Stomach smooth muscle (tissue), 2 donors: ENCODE results near the gene TRIM41.
"Not testable (repeated sequence)": the region's sequence is repeated elsewhere in the genome, so short reads cannot be mapped to it uniquely, and the experiment has no call there.

Experiments
- H3K27ac ChIP-seq: one replicate; pipeline ENCODE4 v1.7.0; 2013; ENCODE audit warnings: mild to moderate bottlenecking, low read length, inconsistent platforms
- H3K27me3 ChIP-seq, 2 donors: one replicate each; pipeline ENCODE4 v1.7.0; 2013; ENCODE audit warnings: low read length in 2 of 2; ENCODE audit not compliant: insufficient read depth in 2 of 2, control insufficient read depth in 1 of 2
- H3K36me3 ChIP-seq, 2 donors: one replicate each; pipeline ENCODE4 v1.7.0; 2013; ENCODE audit warnings: low read length in 2 of 2; ENCODE audit not compliant: control insufficient read depth in 2 of 2, insufficient read depth in 2 of 2
- H3K4me1 ChIP-seq: one replicate; pipeline ENCODE4 v1.7.0; 2013; ENCODE audit warnings: low read length; ENCODE audit not compliant: control insufficient read depth, insufficient read depth
- H3K4me3 ChIP-seq, 2 donors: one replicate each; pipeline ENCODE4 v1.7.0; 2013; ENCODE audit warnings: low read length in 2 of 2
- H3K9ac ChIP-seq, 2 donors: one replicate each; pipeline ENCODE4 v1.7.0; 2013; ENCODE audit warnings: low read length in 2 of 2, mild to moderate bottlenecking in 1 of 2
- H3K9me3 ChIP-seq, 2 donors: one replicate each; pipeline ENCODE4 v1.7.0; 2013; ENCODE audit warnings: low read length in 2 of 2; ENCODE audit not compliant: control insufficient read depth in 2 of 2
- donor health status: healthy.
- donor health status: Pancreatic carcinoma.

TRIM41 gene

DNA sequence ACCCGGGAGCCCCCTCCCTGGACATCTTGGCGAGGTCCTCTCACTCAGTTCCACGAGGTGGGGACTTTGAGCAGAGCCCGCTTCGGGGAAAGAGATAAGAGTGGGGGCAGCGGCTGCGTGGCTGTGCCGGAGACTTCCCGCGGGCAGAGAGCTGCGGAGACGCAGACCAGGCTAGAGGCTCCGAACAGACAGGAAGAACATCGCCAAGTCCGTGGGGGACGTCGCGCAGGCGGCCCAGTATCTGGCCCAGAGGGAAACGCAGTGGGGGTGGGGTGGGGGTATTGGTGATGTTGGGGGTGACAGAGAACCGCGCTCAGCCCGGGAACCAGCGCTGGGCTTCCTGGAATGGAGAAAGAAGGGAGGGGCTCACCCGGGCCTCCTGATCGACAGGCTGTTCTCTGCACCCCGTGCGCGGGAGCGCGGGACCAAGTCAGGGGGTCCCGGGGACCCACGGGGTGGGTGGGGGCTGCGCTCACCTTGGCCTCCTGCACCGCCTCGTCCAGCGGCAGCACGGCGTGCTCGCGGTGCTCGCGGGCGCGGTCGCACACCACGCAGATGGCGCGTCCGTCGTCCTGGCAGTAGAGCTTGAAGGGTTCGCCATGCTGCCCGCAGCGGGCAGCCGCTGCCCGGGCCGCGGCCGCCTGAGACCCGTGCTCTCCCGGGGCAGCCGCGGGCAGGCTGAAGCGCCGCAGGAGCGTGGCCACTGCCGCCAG, 18.8 kb upstream of the TRIM41 start:
- no peaks in the 10 kb centered on the region for H3K36me3 ChIP-seq
- H3K27me3 ChIP-seq, result peaks cover 0 to 8% of the 10 kb centered on the region in 2 donors
- peak overlapping the region in 1 of 2 donors; percentile 33 for H3K9ac ChIP-seq
- H3K27ac ChIP-seq, result no peak overlapping the region
- peak overlapping the region; percentile 51 to 77 for H3K4me3 ChIP-seq
- H3K4me1 ChIP-seq, result peaks cover 37% of the 10 kb centered on the region
- H3K9me3 ChIP-seq, result no peaks in the 10 kb centered on the region

DNA sequence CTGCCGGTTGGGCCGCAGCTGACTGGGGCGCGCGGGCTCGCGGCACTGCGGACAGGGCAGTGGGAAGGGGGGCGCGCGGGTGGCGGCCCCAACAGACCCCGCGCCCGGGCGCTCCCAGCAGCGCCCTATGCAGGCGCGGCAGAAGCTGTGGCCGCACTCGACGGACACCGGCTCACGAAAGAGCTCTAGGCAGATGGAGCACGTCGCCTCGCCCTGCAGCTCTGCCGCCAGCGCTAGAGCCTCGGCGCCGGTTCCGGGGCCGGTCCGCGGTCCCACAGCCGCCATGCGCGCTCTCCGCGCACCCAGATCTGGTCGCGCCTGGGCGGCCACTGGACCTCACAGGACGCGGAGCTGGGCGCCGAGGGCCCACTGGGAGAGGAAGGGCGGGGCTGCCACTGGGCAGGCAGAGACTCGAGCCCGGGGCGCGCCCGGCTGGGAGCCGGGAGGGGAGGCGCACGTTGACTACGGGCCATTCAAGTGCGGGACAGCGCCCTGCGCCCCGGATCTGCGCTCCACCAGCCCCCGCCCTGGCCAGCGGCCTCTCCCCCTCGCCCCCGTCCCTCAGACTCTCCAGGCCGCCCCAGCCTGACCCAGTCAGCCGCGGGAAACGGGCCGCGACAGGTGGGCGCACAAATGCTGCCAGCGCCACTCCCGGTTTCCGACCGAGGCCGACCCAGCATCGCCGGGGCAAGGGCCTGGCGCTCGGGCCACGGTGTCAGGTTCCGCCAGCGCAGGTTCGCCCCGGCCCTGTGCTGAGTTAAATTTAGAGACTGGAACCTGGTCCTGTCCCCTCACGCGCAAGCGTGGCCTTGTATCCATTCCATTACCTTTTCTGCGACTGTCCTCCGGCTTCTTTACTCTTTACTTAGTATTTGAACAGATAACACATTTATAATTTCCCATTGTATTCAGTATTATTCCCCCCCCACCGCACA, 18.0 kb upstream of the TRIM41 start, which contains the start of gene TRIM7:
Gene TRIM7 (minus strand): TSS at position 371 of the 935 bp plus-strand sequence. CDS start 86 bp downstream, at position 285.
- no peak within 1 kb of the TSS for H3K27ac ChIP-seq
- H3K4me3 ChIP-seq, result peak within 1 kb of the TSS; percentile 51 to 77
- peaks cover 37% of the 10 kb centered on the region for H3K4me1 ChIP-seq
- peaks cover 0 to 8% of the 10 kb centered on the region in 2 donors for H3K27me3 ChIP-seq
- H3K9me3 ChIP-seq, result no peaks in the 10 kb centered on the region
- no peaks in the 10 kb centered on the region for H3K36me3 ChIP-seq
- H3K9ac ChIP-seq, result peak within 1 kb of the TSS; percentile 33 to 51

DNA sequence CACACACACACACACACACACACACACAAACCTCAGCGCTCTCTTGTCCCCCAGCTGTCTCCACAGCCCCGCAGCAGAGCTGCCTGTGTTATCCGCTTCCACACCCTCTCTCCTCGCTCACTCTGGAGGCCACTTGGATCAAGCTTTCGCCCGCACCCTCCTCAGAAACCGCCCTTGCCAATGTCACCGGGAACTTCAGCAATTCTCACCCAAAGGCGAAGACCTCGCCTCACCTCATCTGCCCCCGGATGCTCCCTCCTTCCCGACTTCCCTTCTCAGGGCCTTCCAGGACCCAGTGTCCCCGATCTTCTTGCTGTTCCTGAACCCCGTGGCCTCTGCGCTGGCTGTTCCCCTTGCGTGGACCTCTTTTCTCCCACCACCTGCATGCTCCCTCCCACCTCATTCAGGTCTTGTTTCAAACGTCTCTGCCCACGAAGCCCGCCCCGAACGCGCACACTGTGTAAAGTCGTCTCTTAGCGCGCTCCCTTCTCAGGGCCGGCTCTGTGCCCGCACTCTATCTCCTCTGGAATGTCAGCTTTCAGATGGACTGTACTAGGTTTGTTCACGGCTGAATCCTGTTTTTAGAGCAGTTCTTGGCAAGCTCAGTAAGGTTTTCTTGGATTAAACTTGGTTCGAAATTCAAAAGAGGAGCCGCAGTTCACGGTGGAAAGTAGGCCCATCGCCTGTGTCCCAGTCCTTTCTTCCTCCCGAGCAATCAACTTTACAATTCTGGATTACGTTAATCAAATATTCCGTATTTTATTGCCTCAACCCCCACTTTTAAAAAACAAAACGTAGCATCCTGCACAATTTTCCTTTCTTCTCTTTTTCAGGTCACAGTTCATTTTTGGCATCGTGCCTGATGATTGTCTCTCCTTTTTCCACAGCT, 17.1 kb upstream of the TRIM41 start:
- peak overlapping the region; percentile 55 for H3K27ac ChIP-seq
- H3K9ac ChIP-seq, result peak overlapping the region; percentile 39 to 51
- peak overlapping the region; percentile 51 to 77 for H3K4me3 ChIP-seq
- no peaks in the 10 kb centered on the region for H3K36me3 ChIP-seq
- no peaks in the 10 kb centered on the region for H3K9me3 ChIP-seq
- peaks cover 0 to 8% of the 10 kb centered on the region in 2 donors for H3K27me3 ChIP-seq
- peaks cover 37% of the 10 kb centered on the region for H3K4me1 ChIP-seq

DNA sequence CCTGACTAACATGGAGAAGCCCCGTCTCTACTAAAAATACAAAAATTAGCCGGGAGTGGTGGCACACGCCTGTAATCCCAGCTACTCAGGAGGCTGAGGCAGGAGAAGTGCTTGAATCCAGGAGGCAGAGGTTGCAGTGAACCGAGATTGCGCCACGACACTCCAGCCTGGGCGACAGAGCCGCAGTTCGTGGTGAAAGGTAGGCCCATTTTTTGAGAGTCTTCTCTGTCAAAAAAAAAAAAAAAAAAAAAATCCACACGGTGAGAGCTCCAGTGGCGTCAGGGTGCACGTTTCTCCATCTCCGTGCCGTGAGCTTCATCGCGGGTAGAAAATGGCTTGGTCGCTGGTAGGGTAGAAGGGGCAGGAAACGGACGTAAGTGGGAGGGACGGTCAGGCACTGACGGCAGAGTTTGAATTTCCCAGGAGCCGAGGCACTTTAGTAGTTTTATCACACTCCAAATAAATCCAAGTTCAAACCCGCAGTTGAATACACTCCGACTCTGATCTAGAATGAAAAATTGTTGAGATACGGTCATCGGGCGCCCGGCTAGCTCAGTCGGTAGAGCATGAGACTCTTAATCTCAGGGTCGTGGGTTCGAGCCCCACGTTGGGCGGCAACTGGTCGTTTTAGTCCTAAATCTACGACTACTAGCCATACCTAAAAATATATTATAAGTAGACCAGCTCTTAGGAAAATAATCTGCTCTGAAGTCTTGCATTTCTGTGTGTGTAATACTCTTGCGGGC, 15.7 kb upstream of the TRIM41 start:
- Histone ChIP-seq H3K27ac (peak overlapping the region; percentile 55), H3K4me1 (peaks cover 37% of the 10 kb centered on the region), H3K36me3 (no peaks in the 10 kb centered on the region), H3K9me3 (no peaks in the 10 kb centered on the region), H3K27me3 (peaks cover 0 to 8% of the 10 kb centered on the region in 2 donors), H3K9ac (peak overlapping the region; percentile 10 to 47), H3K4me3 (peak overlapping the region; percentile 51 to 77)

DNA sequence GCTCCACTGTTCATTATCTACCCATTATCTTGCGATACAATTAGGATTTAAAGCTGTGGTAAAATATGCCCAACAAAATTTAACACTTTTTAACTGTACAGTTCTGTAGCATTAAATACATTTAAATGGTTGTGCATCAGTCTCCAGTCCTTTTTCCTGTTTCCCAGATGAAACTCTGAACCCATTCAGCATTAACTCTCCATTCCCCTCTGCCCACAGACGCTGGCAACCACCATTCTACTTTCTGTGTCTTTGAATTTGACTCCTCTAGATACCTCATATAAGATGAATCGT, 15.2 kb upstream of the TRIM41 start:
- peaks cover 0 to 8% of the 10 kb centered on the region in 2 donors for H3K27me3 ChIP-seq
- no peak overlapping the region for H3K27ac ChIP-seq
- H3K4me3 ChIP-seq, result no peak overlapping the region
- no peaks in the 10 kb centered on the region for H3K9me3 ChIP-seq
- H3K9ac ChIP-seq, result no peak overlapping the region
- no peaks in the 10 kb centered on the region for H3K36me3 ChIP-seq
- H3K4me1 ChIP-seq, result peaks cover 37% of the 10 kb centered on the region

DNA sequence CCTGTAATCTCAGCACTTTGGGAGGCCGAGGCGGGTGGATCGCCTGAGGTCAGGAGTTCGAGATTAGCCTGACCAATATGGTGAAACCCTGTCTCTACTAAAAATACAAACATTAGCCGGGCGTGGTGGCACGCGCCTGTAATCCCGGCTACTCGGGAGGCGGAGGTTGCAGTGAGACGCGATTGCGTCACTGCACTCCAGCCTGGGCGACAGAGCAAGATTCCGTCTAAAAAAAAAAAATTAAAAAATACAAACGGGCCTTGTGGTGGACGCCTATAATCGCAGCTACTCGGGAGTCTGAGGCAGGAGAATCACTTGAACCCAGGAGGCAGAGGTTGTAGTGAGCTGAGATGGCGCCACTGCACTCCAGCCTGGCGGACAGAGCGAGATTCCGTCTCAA, 14.1 kb upstream of the TRIM41 start:
- H3K9ac ChIP-seq, H3K27me3 ChIP-seq, H3K36me3 ChIP-seq, H3K9me3 ChIP-seq, H3K4me3 ChIP-seq, H3K27ac ChIP-seq: not testable (repeated sequence)
- H3K4me1 ChIP-seq, result peaks cover 32% of the 10 kb centered on the region

DNA sequence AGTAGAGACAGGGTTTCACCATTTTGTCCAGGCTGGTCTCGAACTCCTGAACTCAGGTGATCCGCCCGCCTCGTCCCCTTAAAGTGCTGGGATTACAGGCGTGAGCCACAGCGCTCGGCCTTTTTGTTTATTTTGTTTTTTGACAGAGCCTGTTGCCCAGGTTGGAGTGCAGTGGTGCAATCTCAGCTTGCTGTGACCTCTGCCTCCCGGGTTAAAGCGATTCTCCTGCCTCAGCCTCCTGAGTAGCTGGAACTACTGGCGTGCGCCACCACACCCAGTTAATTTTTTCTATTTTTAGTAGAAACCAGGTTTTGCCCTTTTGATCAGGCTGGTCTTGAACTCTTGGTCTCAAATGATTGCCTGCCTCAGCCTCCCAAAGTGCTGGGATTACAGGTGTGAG, 12.9 kb upstream of the TRIM41 start:
- H3K36me3 ChIP-seq, H3K9ac ChIP-seq, H3K4me3 ChIP-seq, H3K27ac ChIP-seq, H3K9me3 ChIP-seq, H3K27me3 ChIP-seq: not testable (repeated sequence)
- H3K4me1 ChIP-seq, result peaks cover 24% of the 10 kb centered on the region

DNA sequence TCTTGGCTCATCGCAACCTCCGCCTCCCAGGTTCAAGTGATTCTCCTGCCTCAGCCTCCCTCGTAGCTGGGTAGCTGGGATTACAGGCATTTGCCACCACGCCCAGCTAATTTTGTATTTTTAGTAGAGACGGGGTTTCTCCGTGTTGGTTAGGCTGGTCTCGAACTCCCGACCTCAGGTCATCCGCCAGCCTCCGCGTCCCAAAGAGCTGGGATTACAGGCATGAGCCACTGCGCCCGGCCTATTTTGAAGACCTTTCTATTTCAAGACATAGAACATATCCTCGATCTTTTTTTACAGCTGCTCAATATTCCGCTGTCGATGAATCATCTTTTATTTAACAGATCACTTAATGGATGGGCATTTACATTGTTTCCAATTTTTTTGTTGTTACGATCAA, 12.4 kb upstream of the TRIM41 start:
- not testable (repeated sequence) for H3K36me3 ChIP-seq, H3K4me3 ChIP-seq, H3K9me3 ChIP-seq, H3K27me3 ChIP-seq, H3K27ac ChIP-seq, H3K9ac ChIP-seq
- H3K4me1 ChIP-seq, result peaks cover 18% of the 10 kb centered on the region

DNA sequence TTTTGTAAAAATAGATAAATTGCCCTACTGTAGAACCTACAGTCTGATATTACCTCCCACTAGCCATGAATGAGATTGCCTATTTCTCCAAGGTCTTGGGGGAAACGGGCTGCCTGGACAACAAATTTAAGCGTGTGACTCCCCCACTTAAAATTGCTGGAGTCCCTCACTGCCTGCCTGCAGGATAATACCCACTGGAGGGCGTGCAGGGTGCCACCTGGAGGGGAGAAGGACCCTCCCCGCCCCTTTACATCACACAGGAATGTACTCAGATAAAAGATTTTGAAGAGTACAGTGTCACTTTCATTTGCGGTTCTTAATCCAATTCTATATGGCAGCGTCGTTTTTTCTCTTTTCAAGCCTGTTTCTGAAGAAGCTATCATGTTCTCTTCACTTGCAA, 11.9 kb upstream of the TRIM41 start:
- H3K36me3 ChIP-seq, result no peaks in the 10 kb centered on the region
- H3K27ac ChIP-seq, result no peak overlapping the region
- H3K9ac ChIP-seq, result no peak overlapping the region
- no peak overlapping the region for H3K4me3 ChIP-seq
- peaks cover 14% of the 10 kb centered on the region for H3K4me1 ChIP-seq
- no peaks in the 10 kb centered on the region for H3K9me3 ChIP-seq
- H3K27me3 ChIP-seq, result no peaks in the 10 kb centered on the region

DNA sequence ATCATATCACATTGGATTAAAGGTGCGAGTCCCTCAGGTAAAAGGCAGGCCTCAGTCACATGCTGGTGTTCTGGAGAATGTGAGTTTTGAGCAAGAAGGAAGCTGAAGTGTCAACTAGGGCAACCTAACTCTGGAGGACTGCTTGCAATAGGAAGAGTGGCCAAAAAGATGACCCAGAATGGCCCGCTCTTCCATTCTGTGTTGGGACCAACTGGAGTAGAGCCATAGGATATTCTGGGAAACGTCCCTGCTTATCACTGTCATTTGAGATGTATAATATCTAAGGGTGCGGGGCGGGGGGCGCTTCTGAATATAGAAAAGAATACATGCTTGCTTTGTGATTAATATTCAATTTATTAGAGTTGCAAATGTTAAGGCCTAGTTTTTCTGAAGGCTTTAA, 11.0 kb upstream of the TRIM41 start:
- H3K27ac ChIP-seq, result no peak overlapping the region
- H3K4me3 ChIP-seq, result no peak overlapping the region
- peaks cover 13% of the 10 kb centered on the region for H3K4me1 ChIP-seq
- no peaks in the 10 kb centered on the region for H3K27me3 ChIP-seq
- no peak overlapping the region for H3K9ac ChIP-seq
- no peaks in the 10 kb centered on the region for H3K36me3 ChIP-seq
- H3K9me3 ChIP-seq, result no peaks in the 10 kb centered on the region
